Epidermal melanocyte (primary cell): ENCODE measurements around the gene CTNNA2.
"Not testable (repeated sequence)": the region's sequence is repeated elsewhere in the genome, so short reads cannot be mapped to it uniquely, and the experiment has no call there.

Source experiments
- DNase-seq: peaks from one replicate; pipeline ENCODE4 v3.0.0; 2011; ENCODE audit warnings: low spot score; ENCODE audit not compliant: insufficient read length

Gene CTNNA2

GRCh38 chr2:80070587-80070986 is 557.7 kb downstream of the CTNNA2 start:
- no peak for DNase-seq

GRCh38 chr2:80071941-80072340 is 559.1 kb downstream of the CTNNA2 start:
- no peak for DNase-seq

DNA sequence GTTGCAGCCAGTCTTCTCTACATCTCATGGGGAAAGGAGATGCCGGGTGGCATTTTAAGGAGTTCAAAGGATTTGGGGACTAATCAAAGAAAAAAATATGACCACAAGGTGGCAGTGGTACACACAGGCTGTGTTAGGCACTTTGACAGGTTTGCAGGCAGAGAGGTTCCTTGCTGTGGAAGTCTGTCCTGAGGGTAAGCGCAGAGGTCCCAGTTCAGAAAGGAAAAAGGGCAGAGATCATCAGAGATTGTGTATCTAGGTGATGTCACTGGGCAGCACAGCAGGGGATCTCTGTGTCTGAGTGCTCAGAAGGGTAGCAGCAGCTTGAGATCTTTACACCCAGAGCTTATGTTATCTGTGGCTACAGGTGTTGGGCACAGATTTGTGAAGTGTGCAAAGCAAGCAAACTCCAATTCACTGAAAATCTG is 560.3 kb downstream of the CTNNA2 start:
- DNase-seq: peak; percentile 59

DNA sequence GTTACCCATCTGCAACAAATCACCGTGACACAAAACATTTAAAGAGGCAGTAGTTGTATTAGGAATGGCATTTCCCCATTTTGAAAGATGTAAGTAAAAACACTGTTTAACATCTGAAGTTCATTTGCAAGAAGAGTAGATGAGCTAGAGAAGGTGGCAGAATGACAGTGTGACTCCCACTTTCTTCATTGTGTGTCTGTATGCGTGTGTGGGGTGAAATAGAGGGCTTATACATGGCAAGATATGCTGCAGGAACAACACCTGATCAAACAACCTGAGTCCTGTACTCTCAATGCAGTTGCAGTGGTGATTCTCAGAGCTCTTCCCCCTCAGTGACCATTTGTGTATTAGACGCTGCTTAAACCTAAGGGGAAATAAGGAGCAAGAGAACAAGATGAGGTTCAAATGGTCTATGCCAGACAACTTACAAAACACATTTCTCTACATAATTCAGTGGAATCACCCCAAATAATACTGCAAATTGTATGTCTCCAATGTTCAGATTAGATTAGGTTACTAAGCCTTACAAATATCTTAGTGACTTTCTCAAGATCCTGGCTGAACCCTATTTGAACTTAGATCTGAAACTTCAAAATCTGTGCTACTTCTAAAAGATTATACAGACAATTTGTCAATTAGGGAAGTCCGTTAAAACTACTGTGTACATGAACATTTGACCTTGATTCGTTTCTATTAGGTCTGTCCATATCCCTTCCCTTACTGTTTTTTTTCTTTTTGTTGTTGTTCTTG is 561.6 kb downstream of the CTNNA2 start:
- DNase-seq: no peak

- no peak for DNase-seq
Measured at GRCh38 chr2:80075719-80076118, 562.9 kb downstream of the CTNNA2 start.

GRCh38 chr2:80078290-80079036 is 565.6 kb downstream of the CTNNA2 start:
- no peak for DNase-seq

GRCh38 chr2:80080957-80081356 is 568.1 kb downstream of the CTNNA2 start:
- no peak for DNase-seq

GRCh38 chr2:80086831-80087230 is 574.0 kb downstream of the CTNNA2 start:
- no peak for DNase-seq

- no peak for DNase-seq
Measured at GRCh38 chr2:80091237-80091636, 578.4 kb downstream of the CTNNA2 start.

DNA sequence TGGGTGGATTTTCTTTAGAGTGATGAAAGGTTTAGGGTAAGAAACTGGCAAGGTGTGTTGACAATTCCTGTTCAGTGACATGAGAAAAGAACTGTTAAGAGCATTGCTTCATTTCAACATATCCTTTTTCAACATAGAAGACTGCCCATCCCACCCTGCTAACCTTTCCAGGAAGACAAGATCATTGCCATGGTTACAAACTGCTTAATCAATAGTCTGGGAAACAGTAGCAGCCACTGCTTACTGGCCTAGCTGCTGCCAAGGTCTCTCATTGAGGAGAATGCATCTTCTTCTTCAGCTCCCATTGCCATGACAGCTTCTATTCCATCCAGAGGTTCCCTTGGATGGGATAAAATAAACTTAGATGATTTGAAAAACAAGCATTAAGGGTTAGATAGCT is 579.6 kb downstream of the CTNNA2 start:
- no peak for DNase-seq

- DNase-seq: not testable (repeated sequence)
Measured at GRCh38 chr2:80098503-80098902, 585.7 kb downstream of the CTNNA2 start.

GRCh38 chr2:80102026-80102425 is 589.2 kb downstream of the CTNNA2 start:
- DNase-seq: no peak

- no peak for DNase-seq
Measured at GRCh38 chr2:80105015-80105640, 592.3 kb downstream of the CTNNA2 start.

DNA sequence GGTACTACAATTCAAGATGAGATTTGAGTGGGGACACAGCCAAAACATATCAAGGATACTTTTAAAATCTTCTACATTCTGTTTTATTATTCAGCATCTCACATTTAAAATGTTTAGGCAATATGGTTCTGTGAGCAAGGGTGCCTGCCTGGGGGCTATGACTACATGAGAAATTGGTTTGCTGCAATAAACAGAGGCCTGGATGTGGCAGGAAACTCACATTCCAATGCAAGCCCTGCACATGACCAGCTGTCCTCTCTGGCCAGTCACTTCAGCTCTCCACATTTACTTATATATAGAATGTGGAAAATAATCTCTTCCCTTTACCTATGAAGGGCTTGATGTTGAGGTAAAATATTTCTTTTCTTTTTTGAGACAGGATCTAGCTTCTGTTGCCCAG is 598.3 kb downstream of the CTNNA2 start:
- no peak for DNase-seq

GRCh38 chr2:80112790-80113189 is 599.9 kb downstream of the CTNNA2 start:
- DNase-seq: no peak

DNA sequence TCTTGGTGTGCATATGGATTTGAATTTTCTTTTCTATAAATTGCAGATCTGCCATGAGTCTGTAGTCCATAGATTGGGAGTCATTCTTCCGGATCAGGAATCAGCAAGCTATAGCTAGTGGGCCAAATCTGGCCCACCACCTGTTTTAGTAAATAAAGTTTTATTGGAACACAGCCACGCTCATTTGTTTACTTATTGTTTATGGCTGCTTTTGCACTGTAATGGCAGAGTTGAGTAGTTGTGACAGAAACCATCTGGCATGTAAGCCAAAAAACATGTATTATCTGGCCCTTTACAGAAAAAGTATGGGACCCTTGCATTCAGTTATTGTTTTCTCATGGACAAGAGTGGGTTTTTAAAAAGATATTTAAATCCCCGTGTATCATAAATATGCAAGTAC is 600.5 kb downstream of the CTNNA2 start:
- no peak for DNase-seq

DNA sequence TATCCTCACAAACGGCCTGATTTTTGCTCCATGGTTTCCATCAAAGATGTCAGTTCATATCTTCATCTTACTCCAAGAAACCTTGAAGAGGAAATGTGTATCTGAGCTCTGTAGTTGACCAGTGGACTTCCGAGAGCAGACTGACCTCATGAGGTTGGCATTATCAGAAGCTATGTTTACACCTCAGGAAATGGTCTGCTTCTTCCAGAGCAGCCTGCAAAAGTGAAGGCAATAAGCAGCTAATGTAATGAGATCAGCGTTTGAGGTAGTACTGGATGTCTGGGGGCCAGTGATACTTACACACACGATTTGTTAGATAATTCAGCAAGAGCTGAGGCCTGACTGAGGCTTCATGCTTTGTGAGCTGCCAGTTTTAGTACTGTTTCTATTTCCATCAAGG is 602.0 kb downstream of the CTNNA2 start:
- no peak for DNase-seq

- DNase-seq: no peak
Measured at GRCh38 chr2:80117401-80117800, 604.5 kb downstream of the CTNNA2 start.

GRCh38 chr2:80120866-80121265 is 608.0 kb downstream of the CTNNA2 start:
- no peak for DNase-seq

DNA sequence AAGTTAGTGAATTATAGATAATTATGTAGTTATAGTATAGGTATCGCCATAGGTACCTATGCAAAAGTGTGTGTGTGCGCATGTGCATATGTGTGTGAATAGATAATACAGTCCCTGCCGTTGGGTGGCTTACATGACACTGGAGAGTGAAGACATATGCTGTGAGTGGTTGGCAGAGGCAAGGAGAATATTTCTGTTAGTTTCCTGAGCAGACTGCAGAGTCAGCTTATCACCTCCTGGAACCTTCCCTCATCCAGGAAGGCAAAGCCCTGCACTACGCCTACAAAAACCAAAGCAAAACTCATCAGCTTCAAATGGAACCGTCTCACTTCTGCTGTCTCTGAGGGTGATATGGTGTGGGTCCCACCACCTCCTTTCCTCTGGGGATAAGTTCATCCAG is 609.8 kb downstream of the CTNNA2 start:
- DNase-seq: no peak

DNA sequence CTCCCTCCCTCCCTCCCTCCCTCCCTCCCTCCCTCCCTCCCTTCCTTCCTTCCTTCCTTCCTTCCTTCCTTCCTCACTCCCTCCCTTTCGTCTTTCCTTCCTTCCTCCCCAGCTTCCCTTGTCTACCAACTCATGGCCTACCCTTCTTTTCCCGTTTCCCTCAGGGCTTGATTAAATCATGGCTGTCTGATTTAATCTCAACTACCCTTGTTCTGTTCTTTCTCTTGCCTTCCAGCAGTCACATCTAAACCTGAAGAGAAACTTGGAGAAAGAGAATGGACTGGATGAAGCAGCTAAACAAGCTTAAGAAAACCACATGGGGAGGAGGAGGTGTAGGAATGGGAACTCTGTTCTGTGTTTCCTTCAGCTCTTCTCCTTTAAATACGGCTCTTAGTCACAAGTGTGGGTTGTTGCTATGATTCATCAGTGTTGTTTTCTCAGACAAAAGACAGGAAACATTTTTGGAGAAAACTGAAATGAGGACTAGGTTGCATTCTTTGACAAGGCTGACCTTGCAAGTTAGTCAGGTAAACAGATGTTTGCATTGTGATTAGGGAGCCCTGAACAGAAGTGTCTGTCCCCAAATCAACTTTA is 613.8 kb downstream of the CTNNA2 start:
- no peak for DNase-seq

DNA sequence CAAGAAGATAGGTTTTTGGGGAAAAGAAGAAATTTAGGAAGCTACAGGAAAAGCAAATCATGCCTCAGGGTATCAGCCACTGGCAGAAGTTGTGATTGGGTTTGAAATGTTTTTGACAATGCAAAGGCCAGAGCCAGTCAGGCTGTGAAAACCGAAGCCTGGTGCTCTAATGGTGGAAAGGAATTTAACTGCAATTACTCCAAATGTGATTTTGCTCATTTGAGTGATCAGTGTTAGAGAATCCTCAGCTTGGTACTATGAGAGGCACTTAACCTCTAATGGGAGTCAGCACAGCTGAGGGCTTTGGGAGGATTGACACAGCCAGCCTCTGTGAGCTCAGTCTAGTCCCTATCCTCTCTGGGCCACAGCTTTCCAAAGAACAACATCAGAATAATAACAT is 615.2 kb downstream of the CTNNA2 start:
- no peak for DNase-seq
